ENCODE measurements around the gene SRPK2.

DNA sequence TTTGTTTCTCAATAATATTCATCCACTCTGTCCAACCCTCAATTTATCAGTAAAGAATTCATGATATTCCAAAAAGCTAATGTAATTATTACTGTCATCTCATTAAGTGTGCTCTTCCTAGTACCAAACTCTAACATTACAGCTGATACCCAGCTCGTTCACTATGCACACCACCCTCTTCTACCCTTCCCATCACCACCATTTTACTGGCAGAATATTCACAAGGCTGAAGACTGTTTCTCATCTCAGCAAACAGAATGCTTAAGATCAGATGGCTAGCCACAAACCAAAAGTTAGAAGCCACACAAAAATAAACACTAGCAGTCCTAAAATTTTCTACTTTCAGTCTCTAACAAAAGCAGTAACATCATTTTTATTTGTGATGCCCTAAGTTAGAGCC, 121.5 kb downstream of the SRPK2 start:
- TF ChIP-seq, protein P1, sequence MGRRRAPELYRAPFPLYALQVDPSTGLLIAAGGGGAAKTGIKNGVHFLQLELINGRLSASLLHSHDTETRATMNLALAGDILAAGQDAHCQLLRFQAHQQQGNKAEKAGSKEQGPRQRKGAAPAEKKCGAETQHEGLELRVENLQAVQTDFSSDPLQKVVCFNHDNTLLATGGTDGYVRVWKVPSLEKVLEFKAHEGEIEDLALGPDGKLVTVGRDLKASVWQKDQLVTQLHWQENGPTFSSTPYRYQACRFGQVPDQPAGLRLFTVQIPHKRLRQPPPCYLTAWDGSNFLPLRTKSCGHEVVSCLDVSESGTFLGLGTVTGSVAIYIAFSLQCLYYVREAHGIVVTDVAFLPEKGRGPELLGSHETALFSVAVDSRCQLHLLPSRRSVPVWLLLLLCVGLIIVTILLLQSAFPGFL (CRISPR knock-in tag; IDR thresholded peaks at IDR 0.05; ENCODE audit: borderline replicate concordance), result no peak
- TF ChIP-seq NR3C1 (CRISPR knock-in tag; conservative IDR thresholded peaks at IDR 0.05; ENCODE audit: low read depth), result no peak
- no peak for TF ChIP-seq CTCF (IDR thresholded peaks at IDR 0.05)
- TF ChIP-seq NR1H2 (CRISPR knock-in tag; IDR thresholded peaks at IDR 0.05), result no peak
- no peak for TF ChIP-seq TEAD1 (CRISPR knock-in tag; IDR thresholded peaks at IDR 0.05)
- no peak for TF ChIP-seq USF2 (CRISPR knock-in tag; IDR thresholded peaks at IDR 0.05)
- TF ChIP-seq, protein P2, sequence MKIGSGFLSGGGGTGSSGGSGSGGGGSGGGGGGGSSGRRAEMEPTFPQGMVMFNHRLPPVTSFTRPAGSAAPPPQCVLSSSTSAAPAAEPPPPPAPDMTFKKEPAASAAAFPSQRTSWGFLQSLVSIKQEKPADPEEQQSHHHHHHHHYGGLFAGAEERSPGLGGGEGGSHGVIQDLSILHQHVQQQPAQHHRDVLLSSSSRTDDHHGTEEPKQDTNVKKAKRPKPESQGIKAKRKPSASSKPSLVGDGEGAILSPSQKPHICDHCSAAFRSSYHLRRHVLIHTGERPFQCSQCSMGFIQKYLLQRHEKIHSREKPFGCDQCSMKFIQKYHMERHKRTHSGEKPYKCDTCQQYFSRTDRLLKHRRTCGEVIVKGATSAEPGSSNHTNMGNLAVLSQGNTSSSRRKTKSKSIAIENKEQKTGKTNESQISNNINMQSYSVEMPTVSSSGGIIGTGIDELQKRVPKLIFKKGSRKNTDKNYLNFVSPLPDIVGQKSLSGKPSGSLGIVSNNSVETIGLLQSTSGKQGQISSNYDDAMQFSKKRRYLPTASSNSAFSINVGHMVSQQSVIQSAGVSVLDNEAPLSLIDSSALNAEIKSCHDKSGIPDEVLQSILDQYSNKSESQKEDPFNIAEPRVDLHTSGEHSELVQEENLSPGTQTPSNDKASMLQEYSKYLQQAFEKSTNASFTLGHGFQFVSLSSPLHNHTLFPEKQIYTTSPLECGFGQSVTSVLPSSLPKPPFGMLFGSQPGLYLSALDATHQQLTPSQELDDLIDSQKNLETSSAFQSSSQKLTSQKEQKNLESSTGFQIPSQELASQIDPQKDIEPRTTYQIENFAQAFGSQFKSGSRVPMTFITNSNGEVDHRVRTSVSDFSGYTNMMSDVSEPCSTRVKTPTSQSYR (CRISPR knock-in tag; IDR thresholded peaks at IDR 0.05), result no peak
- no peak for TF ChIP-seq ZNF263 (CRISPR knock-in tag; IDR thresholded peaks at IDR 0.05; ENCODE audit: low read depth)
